Right lobe of liver (tissue), 6 donors: ENCODE results near the gene KLHL34. TPM values are rescaled to one million over a fixed set of nuclear protein-coding genes. Genes with fewer than 3 reads are reported as not detected.

ENCODE experiments used
- ATAC-seq, 4 donors: fragments of 200-7000 bp; cut with Tn5 transposase; one replicate each; pipeline ENCODE4 v1.9.1; 2020; ENCODE audit warnings: mild to moderate bottlenecking in 4 of 4, moderate library complexity in 4 of 4
- DNase-seq, 3 donors: peaks; one replicate each; pipeline ENCODE4 v3.0.0-alpha.2; 2020
- H3K27ac ChIP-seq, 3 donors: fragments of 200-600 bp; one replicate each; pipeline ENCODE4 v1.8.0; 2022
- H3K27me3 ChIP-seq, 2 donors: fragments of 200-600 bp; one replicate each; pipeline ENCODE4 v1.8.0; 2022
- H3K36me3 ChIP-seq, 4 donors: fragments of 200-600 bp; sonication (generic) in 1 of 4; one replicate each; pipeline versions ENCODE4 v1.5.1 to v1.8.0; 2017 to 2022; ENCODE audit warnings: control low read depth in 1 of 4
- H3K4me1 ChIP-seq, 4 donors: fragments of 200-600 bp; sonication (generic) in 1 of 4; one replicate each; pipeline versions ENCODE4 v1.5.1 to v1.8.0; 2017 to 2022; ENCODE audit warnings: control low read depth in 1 of 4
- H3K4me3 ChIP-seq, 3 donors: fragments of 200-600 bp; one replicate each; pipeline ENCODE4 v1.8.0; 2022
- H3K9me3 ChIP-seq, 4 donors: fragments of 200-600 bp; sonication (generic) in 1 of 4; one replicate each; pipeline versions ENCODE4 v1.5.1 to v1.8.0; 2017 to 2022; ENCODE audit warnings: control low read depth in 1 of 4
- POLR2A ChIP-seq: fragments of 450-650 bp; IDR thresholded peaks from one replicate; pipeline ENCODE4 v1.6.1; 2017; ENCODE audit warnings: antibody characterized with exemption, mild to moderate bottlenecking
- WGBS: methylation state at CpG from one replicate; pipeline ENCODE4 v1.1.6; 2018; ENCODE audit warnings: low coverage, low lambda C conversion rate; ENCODE audit not compliant: insufficient coverage; ENCODE audit errors: missing lambda C conversion rate; 5-methylcytosine and 5-hydroxymethylcytosine counted together
- intact Hi-C, 2 donors: fragments of 100-400 bp; cut with DNase I; formaldehyde crosslinking; loops; one replicate each; pipeline versions ENCODE4 v1.11.2 to v1.14.1; 2022
- total RNA-seq, 6 experiments: library from RNA; depleted of rRNA in 2 of 6; stranded (reverse); fragments of >200 nt in 2 of 6; fragmentation: NEBNext Ultra II Directional in 3 of 6; extraction: Animal tissue kit (Norgen Biotek cat#: 25700) in 3 of 6; gene quantifications; one replicate each; pipeline versions ENCODE4 v1.1.0 to v1.2.4, GENCODE V29; 2016 to 2023
- TF ChIP-seq, protein P1 (sequence below), 4 donors: fragments of 200-600 bp in 3 of 4; fragments of 450-650 bp in 1 of 4; IDR thresholded peaks; one replicate each; pipeline versions ENCODE4 v1.5.1 to v1.8.0; 2016 to 2022; ENCODE audit warnings: antibody characterized with exemption in 4 of 4, mild to moderate bottlenecking in 2 of 4
- donor health status: DM: no; HTN: yes; CAD: no.
- donor health status: DM: no; HTN: no; CAD: no.
- donor health status: DM: no; HTN: no; CAD: no.
- donor health status: DM: no; HTN: yes; CAD: no.
- donor health status: DM: no; HTN: yes; CAD: no.

KLHL34 gene
- total RNA-seq, 6 experiments from 2014 or later = 0.06 to 0.18 (median 0.10) TPM; not detected in 1

DNA sequence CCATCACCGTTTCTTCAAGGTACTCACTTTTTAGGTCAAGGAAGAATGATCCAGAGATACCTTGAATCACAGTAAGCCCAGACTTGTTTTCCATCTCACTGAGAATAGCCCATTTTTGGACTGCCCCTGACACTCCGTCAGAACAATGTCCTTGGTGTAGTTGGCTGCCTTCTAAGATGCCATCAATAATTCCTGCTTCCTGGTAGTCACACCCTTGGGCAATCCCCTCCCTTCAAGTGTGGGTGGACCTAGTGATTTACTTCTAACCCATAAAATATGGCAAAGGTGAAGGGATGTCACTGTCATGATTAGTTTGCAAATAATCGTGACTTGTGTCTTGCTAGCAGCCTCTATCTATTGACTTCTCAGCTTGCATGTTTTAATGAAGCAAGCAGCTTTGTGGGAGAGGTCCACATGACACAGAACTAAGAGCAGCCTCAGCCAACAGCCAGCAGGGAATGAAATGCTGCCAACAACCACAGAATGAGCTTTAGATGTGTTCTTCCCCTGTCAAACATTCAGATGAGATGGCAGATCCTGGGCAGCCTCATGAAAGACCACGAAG, 20.0 kb upstream of the KLHL34 start:
- WGBS = 45% methylated on average over 4 of the region's 4 CpGs
- Histone ChIP-seq H3K36me3 (no peaks in the 10 kb centered on the region), H3K27me3 (no peaks in the 10 kb centered on the region), H3K4me3 (no peak overlapping the region), H3K9me3 (no peaks in the 10 kb centered on the region), H3K27ac (no peak overlapping the region), H3K4me1 (no peaks in the 10 kb centered on the region)
- intact Hi-C loops = no loop called here
- ATAC-seq = no peak
- no peak for DNase-seq
- TF ChIP-seq POLR2A = no peak
- TF ChIP-seq, protein P1, sequence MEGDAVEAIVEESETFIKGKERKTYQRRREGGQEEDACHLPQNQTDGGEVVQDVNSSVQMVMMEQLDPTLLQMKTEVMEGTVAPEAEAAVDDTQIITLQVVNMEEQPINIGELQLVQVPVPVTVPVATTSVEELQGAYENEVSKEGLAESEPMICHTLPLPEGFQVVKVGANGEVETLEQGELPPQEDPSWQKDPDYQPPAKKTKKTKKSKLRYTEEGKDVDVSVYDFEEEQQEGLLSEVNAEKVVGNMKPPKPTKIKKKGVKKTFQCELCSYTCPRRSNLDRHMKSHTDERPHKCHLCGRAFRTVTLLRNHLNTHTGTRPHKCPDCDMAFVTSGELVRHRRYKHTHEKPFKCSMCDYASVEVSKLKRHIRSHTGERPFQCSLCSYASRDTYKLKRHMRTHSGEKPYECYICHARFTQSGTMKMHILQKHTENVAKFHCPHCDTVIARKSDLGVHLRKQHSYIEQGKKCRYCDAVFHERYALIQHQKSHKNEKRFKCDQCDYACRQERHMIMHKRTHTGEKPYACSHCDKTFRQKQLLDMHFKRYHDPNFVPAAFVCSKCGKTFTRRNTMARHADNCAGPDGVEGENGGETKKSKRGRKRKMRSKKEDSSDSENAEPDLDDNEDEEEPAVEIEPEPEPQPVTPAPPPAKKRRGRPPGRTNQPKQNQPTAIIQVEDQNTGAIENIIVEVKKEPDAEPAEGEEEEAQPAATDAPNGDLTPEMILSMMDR (IDR thresholded peaks at IDR 0.05) = no peak

GRCh38 chrX:21675931-21676330, 17.8 kb upstream of the KLHL34 start:
- no peak for TF ChIP-seq POLR2A
- TF ChIP-seq, protein P1 (IDR thresholded peaks at IDR 0.05) = no peak
- intact Hi-C loops = no loop called here

DNA sequence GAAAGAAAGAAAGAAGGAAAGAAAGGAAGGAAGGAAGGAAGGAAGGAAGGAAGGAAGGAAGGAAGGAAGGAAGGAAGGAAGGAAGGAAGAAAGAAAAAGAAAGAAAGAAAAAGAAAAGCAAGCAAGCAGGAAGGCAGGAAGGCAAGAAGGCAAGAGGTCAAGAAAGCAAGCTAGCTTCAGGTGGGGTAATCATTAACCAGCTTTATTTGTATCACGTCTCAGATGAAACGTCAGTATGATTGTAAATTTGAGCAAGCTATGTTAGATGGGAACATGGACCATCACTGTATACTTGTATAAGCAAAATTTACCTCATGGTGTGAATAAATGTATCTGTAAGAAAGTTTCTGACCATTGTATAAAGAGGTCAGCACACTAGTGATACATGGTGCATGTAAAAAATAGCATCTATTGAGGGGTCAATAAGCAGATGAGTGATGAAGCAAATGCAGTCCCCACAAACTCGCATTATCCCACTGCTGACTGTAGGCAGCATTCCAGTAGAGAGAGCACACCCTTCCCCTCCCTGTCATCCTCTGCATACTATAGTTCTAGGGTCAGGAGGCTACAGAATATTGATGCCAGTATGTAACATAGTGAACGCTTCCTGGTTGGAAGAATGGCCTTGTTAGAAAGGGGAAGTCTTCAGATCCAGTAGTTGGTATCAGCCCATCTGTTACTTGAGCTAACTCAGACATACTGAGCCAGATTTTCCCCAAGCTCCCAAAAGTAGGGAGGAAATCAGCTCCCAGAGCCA, 16.5 kb upstream of the KLHL34 start:
- WGBS = 36% methylated on average over 4 of the region's 4 CpGs
- Histone ChIP-seq H3K27ac (no peak overlapping the region), H3K4me1 (no peaks in the 10 kb centered on the region), H3K27me3 (no peaks in the 10 kb centered on the region), H3K9me3 (no peaks in the 10 kb centered on the region), H3K36me3 (no peaks in the 10 kb centered on the region), H3K4me3 (no peak overlapping the region)
- TF ChIP-seq, protein P1 (IDR thresholded peaks at IDR 0.05) = no peak
- no peak for TF ChIP-seq POLR2A
- DNase-seq (no peak), ATAC-seq (no peak)
- intact Hi-C loops = no loop called here

More at GRCh38 chrX:21675931-21676330, 17.8 kb upstream of the KLHL34 start:
- Histone ChIP-seq H3K36me3 (no peaks in the 10 kb centered on the region), H3K4me1 (no peaks in the 10 kb centered on the region), H3K4me3 (no peak overlapping the region), H3K9me3 (no peaks in the 10 kb centered on the region), H3K27me3 (no peaks in the 10 kb centered on the region), H3K27ac (no peak overlapping the region)
- ATAC-seq (no peak), DNase-seq (no peak)
- 41% methylated on average over 2 of the region's 2 CpGs for WGBS

DNA sequence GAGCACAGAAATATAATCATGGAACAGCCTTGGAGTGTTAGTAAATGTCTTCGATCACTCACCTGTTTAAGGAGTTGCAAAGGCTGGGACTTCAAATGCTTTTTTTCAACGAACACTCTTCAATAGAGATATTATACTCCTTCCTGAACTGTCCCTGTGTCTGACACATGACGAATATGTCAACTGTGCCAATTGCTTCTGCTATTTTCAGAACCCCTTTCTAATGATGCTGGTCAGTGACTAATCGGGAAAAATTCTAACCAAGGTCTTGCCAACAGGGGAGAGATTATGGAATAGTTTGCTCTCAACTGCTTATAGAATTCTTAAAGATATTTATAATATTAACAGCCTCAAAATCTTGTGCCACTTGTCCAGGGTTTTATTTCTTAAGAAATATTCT, 8.5 kb upstream of the KLHL34 start:
- Histone ChIP-seq H3K36me3 (no peaks in the 10 kb centered on the region), H3K4me1 (no peaks in the 10 kb centered on the region), H3K27me3 (no peaks in the 10 kb centered on the region), H3K27ac (no peak overlapping the region), H3K9me3 (no peaks in the 10 kb centered on the region), H3K4me3 (no peak overlapping the region)
- intact Hi-C loops = no loop called here
- WGBS = 61% methylated on average over 4 of the region's 4 CpGs
- no peak for ATAC-seq
- no peak for DNase-seq
- TF ChIP-seq POLR2A = no peak
- TF ChIP-seq, protein P1 (IDR thresholded peaks at IDR 0.05) = no peak
